Left colon (tissue), 2 donors: ENCODE measurements around the gene DOCK9. TPM values are rescaled to one million over a fixed set of nuclear protein-coding genes. Genes with fewer than 3 reads are reported as not detected.
A peak's percentile ranks its signal among the peaks of the same experiment; 100 is the strongest.
"Not testable (repeated sequence)": the region's sequence is repeated elsewhere in the genome, so short reads cannot be mapped to it uniquely, and the experiment has no call there.

ENCODE experiments used
- ATAC-seq: fragments of 200-7000 bp; cut with Tn5 transposase; one replicate; pipeline ENCODE4 v1.9.1; 2020; ENCODE audit warnings: mild to moderate bottlenecking, moderate library complexity
- DNase-seq, 2 donors: peaks; one replicate each; pipeline ENCODE4 v3.0.0-alpha.2; 2020
- intact Hi-C, 2 donors: fragments of 100-400 bp; cut with DNase I in 1 of 2; cut with micrococcal nuclease in 1 of 2; formaldehyde crosslinking; loops; one replicate each; pipeline versions ENCODE4 v1.11.2 to v1.14.0; 2022; cut with DNase I, micrococcal nuclease
- total RNA-seq, 2 donors: library from RNA; stranded (reverse); fragmentation: NEBNext Ultra II Directional; extraction: Animal tissue kit (Norgen Biotek cat#: 25700); gene quantifications; one replicate each; pipeline ENCODE4 v1.2.1, GENCODE V29; 2021
- donor health status: DM: no; HTN: no; CAD: no.
- donor health status: DM: yes; HTN: yes; CAD: no.

DOCK9 gene
- total RNA-seq, 2 donors from 2014 or later: 50.0 to 60.4 TPM

DNA sequence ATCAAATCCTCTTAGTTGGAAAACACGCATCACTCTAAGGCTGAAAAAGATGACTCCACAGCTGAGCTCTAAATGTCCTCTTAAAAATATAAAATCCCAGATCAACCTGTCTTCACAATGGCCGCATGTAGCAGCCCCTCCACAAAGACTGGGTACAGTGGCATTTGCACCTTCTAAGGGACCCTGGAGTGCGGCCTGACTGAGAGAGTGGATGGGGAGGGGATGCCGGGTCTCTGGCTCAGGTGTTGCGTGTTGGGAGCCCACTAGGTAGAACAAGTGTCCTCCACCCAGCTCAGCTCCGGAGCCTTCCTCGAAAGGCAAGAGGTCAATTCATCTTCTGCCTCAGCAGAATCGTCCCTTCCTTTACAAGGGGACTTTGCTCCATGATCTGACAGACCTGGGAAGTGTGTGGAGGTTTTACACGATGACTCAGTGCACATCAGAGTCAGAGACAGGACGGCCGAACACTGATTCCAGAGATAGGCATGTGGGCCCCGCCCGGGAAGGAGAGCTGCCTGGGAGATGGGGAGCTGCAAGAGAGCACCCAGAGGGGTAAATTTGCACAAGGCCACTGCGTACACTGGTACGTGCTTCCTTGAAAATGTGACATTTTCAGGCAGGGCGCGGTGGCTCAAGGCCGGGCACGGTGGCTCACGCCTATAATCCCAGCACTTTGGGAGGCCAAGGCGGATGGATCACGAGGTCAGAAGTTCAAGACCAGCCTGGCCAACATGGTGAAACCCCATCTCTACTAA lies 201.8 kb downstream of the DOCK9 start:
- DNase-seq (peak; percentile 67 to 85), ATAC-seq (peak; percentile 97)
- intact Hi-C loops: no loop called here

DNA sequence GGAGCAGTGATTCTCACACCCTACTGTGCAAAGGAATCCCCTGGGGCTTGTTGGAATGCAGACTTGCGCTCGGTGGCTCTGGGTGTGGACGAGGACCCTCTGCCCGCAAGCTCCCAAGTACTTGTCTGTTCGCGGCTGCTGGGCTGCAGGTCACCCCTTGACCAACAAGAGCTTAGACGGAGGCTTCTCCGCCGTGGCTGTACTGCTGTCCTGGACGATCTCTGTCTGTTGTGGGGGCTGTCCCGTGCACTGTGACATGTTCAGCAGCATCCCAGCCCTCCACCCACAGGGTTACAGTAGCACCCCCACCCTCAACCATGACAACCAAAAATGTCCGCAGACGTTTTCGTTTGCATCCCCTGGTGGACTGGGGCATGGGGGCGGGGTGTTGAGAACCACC lies 202.5 kb downstream of the DOCK9 start:
- intact Hi-C loops: no loop called here
- DNase-seq (no peak), ATAC-seq (no peak)

DNA sequence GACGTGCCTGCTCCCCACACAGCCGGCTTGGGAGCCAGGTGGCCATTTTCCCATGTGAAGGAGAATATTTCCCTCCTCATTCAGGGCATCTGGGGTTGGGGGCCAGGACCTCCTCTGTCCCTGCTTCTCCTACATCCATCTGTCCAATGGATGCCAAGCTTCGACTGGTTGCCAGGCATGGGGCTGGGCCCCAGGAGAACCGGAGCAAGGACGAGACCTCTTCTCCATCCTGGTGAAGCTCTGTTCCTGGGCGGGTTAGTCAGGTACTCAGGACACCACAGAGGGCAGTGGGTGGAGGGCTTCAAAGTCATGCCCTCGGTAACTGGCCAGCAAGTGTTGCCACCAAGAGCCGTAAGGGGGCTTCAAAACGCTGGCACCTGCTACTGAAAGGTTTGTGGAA lies 203.1 kb downstream of the DOCK9 start:
- no peak for ATAC-seq
- intact Hi-C loops: no loop called here
- DNase-seq: no peak

DNA sequence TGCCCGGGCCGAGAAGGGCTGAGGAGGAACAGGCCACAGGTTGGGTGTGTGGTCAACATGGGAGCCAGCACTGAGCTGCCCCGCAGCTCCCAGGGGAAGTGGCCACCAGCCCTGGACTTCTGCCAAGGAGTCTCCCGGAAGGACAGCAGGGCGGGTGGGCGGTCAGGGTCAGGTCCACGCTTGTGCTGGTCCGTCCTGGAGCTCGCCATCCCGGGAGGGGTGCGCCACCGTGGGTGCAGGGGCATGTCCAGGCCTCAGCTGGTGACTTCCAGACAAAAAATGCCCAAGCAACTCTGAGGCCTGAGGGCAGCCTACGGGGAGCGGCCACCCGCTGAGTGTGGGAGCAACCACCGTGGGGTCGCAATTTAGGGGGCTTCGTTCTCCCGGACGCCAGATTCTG lies 203.9 kb downstream of the DOCK9 start:
- ATAC-seq (no peak), DNase-seq (no peak)
- intact Hi-C loops: no loop called here

DNA sequence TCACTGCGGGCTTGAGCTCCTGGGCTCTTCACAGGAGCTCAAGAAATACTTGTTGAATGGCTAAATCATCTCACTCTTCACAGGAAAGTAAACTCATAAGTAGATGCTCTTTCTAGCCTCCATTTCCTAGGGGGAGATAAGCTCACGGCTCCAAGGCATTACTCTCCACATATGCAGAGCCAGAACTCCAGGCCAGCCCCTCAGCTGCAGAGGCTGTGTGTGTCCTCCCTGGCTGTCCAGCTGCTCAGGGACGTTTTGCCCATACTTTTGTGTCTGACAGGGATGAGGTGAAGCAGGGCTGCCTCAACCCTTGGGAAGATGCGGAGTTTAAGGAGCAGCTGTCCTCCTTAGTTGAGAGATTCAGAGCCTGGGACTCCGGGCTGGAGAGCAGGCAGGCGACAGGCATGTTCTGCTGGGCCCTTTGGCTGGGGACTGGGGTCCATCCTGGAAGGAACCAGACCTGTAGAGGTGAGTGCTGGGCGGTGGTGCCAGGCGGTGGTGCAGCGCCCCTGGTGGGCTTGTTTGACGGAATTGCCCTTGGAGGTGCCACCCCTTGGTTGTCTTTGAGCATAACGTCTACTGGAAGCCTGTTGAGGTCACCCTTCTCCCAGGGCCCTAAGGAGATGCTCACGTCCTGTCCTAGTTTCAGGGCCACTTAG lies 204.9 kb downstream of the DOCK9 start:
- intact Hi-C loops: no loop called here
- ATAC-seq (no peak), DNase-seq (no peak)

DNA sequence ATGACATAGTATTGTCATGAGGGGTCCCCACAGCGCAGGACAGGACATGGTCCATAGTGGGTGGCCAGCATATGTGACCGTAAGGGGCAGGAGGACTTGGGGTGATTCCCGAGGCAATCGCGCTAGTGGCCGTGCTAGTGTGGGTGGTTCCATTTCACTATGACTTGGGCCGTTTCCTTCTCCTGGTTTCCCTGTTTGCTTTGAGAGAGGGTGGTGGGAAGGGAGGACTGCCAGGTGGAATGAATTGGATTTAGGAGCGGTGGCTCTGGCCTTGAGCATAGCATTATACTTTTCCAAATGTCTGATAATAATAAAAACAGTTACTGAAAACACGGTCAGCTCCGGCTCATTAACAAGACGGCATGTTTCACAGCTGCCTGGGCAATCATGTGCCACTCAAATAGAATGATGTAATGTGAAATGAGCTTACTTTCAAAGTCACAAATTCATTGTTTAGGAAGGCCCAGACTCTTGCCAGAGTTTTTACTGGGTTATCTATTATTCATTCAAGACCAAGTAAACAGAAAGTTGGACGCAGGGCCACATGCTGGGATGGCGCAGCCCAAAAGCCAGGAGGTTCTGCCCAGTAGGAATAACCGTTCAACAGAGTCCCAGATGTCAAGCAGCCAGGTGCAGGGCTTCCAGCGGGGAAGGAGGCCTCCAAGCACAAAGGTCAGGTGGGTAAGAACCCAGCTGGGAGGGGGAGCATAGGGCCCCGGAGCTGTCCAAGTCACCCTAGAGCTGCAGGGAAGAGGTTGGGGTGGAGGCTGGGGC lies 205.8 kb downstream of the DOCK9 start:
- DNase-seq (no peak), ATAC-seq (peak; percentile 24)
- intact Hi-C loops: no loop called here

DNA sequence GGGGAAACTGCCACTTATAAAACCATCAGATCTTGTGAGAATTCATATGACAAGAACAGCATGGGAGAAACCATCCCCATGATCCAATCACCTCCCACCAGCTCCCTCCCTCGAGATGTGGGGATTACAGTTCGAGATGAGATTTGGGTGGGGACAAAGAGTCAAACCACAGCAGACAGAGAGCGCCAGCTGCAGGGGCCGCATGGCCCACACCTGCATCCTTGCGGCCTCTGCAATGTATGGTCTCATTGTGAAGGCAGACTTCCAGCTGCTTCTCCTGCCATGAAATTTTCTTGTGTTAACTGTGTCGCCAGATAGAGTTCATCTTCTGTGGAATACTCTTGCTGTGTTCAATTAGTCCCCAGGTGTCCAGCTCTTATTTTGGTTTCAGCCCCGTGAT lies 208.1 kb downstream of the DOCK9 start:
- intact Hi-C loops: no loop called here
- ATAC-seq (no peak), DNase-seq (no peak)

DNA sequence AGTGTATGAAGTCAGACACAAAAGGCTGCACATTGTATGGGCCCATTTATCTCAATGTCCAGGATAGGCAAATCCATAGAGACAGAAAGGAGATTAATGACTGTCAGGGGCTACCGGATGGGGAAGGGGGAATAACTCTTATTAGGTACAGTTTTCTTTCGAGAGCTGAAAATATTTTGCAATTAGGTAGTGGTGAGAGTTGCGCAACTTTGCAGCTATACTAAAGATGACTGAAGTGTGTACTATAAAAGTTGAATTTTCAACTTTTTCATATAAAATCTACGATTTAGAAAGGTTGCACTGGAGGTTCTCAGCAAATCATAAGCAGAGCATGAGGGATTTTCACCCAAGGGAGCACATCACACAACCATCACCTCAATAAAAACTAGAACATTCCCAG lies 209.3 kb downstream of the DOCK9 start:
- ATAC-seq (no peak), DNase-seq (no peak)
- intact Hi-C loops: no loop called here

DNA sequence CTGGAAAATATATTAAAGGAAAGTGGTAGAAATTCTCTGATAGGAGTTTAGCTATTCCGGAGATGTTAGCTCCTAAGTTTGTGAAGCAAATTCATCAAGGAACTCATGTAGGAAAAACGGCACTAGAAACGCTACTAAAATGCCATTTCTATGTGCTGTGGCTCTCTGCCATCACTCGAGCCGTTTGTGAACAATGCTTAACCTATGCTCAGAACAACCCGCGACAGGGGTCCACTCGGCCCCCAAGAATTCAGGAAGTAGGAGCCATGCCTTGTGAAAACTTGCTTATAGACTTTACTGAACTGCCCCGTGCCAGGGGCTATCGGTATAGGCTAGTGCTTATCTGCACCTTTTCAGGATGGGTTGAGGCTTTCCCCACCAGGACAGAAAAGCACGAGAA lies 211.2 kb downstream of the DOCK9 start:
- intact Hi-C loops: no loop called here
- ATAC-seq: peak; percentile 10
- no peak for DNase-seq

DNA sequence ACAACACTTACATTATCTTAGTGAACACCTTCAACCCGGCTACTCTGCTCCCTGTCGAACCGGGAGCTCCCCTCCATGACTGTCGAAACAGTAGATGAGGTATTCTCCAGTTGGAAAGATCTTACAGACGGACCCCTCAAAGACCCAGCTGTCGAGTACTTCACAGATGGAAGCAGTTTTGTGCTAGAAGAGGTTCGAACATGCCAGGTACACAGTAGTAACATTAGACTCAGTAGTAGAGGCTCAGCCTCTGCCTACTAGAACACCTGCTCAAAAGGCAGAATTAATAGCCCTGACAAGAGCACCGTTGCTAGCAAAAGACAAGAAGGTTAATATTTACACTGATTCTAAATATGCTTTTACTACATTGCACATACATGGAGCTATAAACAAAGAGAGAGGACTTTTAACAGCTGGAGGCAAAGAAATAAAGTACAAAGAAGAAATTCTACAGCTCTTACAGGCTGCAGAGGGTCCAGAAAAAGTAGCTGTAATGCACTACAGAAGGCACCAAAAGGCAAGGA lies 211.8 kb downstream of the DOCK9 start:
- ATAC-seq (peak; percentile 60), DNase-seq (no peak)
- intact Hi-C loops: no loop called here

DNA sequence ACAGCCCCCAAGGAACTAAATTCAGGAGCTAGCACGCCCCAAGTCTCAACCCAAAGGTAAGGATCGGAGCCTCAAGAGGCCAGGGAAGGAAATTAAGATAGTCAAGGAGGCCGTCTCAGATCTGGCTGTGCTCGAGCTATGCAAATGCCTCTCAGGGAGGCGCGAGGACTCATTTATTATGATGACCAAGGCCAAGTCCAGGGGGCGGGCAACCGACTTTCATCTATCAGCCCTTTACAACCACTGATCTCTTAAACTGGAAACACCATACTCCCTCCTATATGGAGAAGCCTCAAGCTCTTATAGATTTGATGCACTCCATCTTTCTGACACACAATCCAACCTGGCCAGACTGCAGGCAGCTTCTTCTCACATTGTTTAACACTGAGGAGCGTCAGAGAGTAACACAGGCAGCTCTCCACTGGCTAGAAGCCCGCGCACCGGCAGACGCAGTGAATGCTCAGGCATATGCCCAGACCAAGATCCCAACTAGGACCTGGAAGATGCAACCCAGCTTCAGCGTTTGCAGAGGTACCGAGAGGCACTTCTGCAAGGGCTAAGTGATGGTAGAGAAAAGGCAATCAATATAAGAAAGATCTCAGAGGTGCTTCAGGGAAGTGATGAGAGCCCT lies 215.8 kb downstream of the DOCK9 start:
- ATAC-seq (peak; percentile 52), DNase-seq (no peak)
- intact Hi-C loops: no loop called here

DNA sequence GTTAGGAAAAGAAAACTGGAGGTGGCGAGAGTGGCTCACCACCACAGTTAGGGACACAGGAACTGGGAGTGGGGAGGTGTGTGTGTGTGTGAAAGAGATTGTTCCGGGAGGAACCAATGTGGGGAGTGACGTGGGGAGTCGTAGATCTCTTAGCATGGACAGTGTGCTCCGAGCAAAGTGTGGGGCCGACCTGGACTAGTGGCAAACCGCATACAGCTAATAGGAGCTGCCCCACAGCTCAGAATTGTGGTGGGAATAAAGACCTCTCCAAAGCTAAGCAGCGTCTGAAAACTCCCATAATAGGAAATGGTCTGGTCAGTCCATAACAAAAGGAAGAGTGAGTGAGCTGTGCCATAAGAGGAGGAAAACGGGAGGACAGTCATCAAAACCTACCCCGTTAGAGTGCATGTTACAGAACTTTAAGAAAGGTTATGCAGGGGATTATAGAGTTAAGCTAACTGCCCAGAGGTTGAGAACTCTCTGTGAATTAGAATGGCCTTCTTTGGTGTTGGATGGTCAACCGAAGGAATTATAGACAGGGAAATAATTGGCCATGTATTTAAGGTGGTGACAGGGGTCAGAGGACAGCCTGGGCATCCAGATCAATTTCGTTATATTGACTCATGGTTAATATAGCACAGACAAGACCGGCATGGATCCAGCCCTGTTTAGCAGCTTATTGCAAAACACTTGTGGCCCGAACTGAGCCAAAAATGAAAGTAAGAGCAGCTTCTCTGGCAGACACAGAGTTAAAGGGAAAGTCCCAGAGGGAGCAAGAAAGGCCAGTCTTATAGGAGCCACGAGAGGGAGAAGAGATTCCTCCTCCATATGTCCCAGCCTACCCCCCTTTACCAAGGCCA lies 216.5 kb downstream of the DOCK9 start:
- DNase-seq (no peak), ATAC-seq (peak; percentile 86)
- intact Hi-C loops: no loop called here

DNA sequence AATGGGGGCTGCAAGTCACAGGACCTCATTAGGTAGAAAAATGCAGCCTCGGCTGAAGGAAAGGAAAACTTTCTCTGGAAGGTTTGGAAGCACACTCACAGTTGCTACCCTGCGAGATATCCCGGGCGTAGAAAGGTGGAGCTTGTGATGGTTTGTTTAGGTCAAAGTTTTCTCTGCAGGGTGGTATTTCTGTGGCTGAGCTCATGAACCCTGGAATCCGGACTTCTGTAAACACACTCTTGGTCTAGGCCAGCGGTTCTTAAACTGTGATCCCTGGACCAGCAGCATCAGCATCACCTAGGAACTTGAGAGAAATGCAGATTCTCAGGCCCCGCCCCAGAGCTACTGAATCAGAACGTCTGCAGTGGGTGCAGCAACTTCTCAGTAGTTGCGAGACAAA lies 222.1 kb downstream of the DOCK9 start:
- ATAC-seq (no peak), DNase-seq (no peak)
- intact Hi-C loops: no loop called here

DNA sequence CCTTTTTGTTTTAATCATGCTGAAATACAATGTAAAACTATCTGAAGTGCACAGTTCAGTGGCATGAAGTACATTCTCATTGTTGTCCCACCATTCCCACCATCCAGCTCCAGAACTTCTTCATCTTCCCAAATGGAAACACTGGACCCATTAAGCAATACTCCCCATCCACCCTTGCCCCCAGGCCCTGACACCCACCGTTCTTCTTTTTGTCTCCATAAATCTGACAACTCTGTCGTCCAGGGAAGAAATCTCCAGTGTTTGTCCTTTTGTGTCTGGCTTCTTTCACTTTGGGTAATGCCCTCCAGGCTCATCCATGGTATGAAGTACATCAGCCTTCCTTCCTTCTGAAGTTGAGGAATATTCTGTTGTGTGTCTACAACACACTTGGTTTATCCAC lies 222.7 kb downstream of the DOCK9 start:
- ATAC-seq (no peak), DNase-seq (no peak)
- intact Hi-C loops: no loop called here

DNA sequence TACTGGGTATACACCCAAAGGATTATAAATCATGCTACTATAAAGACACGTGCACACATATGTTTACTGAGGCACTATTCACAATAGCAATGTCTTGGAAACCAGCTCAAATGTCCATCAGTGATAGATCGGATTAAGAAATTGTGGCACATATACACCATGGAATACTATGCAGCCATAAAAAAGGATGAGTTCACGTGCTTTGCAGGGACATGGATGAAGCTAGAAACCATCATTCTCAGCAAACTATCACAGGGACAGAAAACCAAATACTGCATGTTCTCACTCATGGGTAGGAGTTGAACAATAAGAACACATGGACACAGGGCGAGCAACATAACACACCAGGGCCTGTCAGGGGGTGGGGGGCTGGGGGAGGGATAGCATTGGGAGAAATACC lies 223.4 kb downstream of the DOCK9 start:
- intact Hi-C loops, ATAC-seq, DNase-seq: not testable (repeated sequence)

DNA sequence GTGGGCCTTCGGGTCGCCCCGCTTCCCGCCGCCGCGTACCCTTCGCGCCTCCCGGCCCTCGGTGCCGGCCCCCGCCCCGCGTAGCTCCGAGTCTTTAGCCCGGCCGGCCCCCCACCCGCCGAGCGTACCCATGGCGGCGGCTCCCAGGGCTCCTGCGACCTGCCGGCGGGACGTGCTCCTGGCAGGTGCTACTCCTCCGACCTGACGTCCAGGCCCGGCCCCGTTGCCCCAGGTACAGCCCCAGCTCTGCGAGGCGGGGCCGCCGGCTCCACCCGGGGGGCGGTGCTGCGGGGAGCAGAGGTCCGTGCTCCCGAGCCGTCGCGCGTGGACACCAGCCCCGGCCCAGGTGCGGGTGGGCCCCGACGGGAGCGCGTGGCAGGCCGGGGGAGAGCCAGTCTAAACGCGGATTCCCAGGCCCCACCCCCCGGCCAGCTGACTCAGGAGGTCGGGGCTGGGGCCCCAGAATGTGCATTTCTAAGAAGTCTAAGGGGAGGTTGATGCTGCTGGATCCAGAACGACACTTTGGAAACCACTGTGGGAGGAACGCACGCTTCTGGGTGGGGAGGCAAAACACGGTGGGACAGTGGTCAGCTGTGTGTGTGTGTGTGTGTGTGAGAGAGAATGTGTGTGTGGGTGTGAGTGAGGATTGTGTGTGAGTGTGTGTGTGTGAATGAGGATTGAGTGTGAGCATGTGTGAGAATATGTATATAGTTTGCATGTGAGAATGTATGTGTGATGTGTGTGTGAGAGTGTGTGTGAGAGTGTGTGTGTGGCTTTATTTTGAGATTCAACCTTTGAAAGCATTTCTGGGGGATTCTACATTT lies 225.2 kb downstream of the DOCK9 start, which contains the start of gene SLC15A1:
SLC15A1 (minus strand) TSS at position 206 of the 824 bp plus-strand sequence; CDS start at position 132, 74 bp downstream.
- ATAC-seq: peak; percentile 86
- DNase-seq: peak in 1 of 2 donors; percentile 27
- intact Hi-C loops: no loop called here

DNA sequence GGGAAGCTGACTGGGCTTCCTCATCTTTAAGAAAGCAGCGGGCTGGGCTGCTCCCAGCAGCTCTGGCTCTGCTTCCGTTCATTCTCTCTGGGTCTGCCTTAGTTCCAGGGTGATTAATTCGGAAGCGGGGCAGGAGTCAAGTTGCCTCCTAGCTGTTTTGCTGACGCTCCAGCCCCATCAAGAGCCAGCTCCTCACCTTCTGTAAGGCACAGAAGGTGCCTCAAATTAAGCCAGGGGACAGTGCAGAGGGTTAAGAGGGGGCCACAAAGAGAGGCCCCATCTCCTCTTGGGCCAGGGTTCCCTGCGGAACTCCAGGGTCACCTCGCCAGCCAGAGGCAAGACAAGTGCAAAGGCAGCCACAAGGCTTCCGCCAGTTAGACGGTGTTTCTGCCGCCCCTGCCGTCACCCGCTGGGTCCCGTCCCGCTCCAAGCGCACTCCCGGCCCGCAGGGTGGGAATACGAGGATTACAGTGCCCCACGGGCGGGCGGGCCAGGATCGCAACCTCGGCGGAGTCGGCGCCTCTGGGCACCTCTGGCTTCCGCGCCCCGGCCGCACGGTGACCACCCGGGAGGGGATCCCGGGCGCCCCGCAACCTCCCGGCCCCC lies 225.9 kb downstream of the DOCK9 start:
- intact Hi-C loops: no loop called here
- DNase-seq (no peak), ATAC-seq (peak; percentile 47)
